Panc1 (cell line): ENCODE data around the gene C14orf93.

Source experiments
- CTCF ChIP-seq: fragments of 450-650 bp; IDR thresholded peaks from 2 replicates; pipeline ENCODE4 v1.5.1; 2017; ENCODE audit warnings: mild to moderate bottlenecking
- POLR2AphosphoS5 ChIP-seq: IDR thresholded peaks from 2 replicates; pipeline ENCODE4 v1.6.1; 2012; ENCODE audit warnings: mild to moderate bottlenecking, low read depth, low read length, moderate library complexity
- REST ChIP-seq, 2 experiments: IDR thresholded peaks; 2 replicates each; pipeline ENCODE4 v1.6.1; 2011 to 2012; ENCODE audit warnings: low read depth in 2 of 2, control low read depth in 1 of 2, low read length in 1 of 2, mild to moderate bottlenecking in 1 of 2, moderate library complexity in 1 of 2; ENCODE audit not compliant: insufficient read depth in 1 of 2
- SIN3A ChIP-seq: IDR thresholded peaks from 2 replicates; pipeline ENCODE4 v1.6.1; 2012; ENCODE audit warnings: low read depth, mild to moderate bottlenecking, low read length, moderate library complexity, borderline replicate concordance; ENCODE audit not compliant: insufficient read depth

GRCh38 chr14:23045419-23046357 is 35.7 kb upstream of the C14orf93 start:
- no peak for TF ChIP-seq CTCF
- no peak for TF ChIP-seq POLR2AphosphoS5
- no peak for TF ChIP-seq SIN3A
- no peak for TF ChIP-seq REST (IDR thresholded peaks at IDR 0.05; ENCODE audit: insufficient read depth in 1 of 2, low read depth in 2 of 2, low read length in 1 of 2)
